Stimulated activated CD4-positive, alpha-beta T cell treated with anti-CD3 and anti-CD28 coated beads, TNF-alpha, amount 100 ng/mL, for 1 hour (primary cell): ENCODE measurements around the gene FGFR3.
"Not testable (repeated sequence)": the region's sequence is repeated elsewhere in the genome, so short reads cannot be mapped to it uniquely, and the experiment has no call there.

Experiments
- DNase-seq, 3 donors: peaks; one replicate each; pipeline ENCODE4 v3.0.0-alpha.2; 2020; ENCODE audit warnings: low read depth in 3 of 3, low spot score in 1 of 3

FGFR3 gene

GRCh38 chr4:1815096-1815996, 22.3 kb downstream of the FGFR3 start:
- DNase-seq, result no peak

- DNase-seq, result no peak
These were observed 23.1 kb downstream of the FGFR3 start for GRCh38 chr4:1815997-1816860.

DNA sequence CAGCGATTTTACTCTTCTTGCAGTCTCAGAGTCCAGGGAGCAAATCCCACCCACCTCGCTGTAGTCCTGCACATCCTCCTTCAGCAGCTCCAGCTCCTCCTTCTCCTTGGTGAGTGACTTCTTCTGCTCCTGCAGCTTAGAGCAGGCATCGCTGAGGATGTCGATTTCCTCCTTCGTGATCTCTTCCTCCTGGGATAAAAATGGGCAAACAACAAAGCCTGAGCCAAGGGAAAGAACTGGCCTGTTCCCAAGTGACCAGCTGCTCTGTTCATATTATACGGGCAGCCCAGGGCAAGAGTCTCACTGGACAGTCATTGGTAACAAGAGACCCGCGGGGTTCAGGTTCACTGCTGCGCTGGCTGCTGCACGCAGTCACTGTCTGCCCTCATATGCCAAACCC, 26.2 kb downstream of the FGFR3 start:
- DNase-seq, result no peak

DNA sequence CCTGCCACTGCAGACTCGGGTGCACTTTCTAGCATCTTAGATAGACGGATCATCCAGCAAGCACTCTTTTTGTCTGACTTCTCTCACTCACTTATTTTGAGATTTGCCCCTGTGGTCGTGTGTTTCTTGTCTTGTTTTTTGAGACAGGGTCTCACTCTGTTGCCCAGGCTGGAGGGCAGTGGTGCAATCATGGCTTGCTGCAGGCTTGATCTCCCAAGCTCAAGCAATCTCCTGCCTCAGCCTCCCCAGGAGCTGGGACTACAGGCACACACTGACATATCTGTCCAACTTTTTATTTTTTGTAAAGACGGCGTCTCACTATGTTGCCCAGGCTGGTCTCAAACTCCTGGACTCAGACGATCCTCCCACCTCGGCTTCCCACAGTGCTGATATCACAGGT, 26.7 kb downstream of the FGFR3 start:
- no peak for DNase-seq

- no peak for DNase-seq
These were observed 28.8 kb downstream of the FGFR3 start for GRCh38 chr4:1821679-1822567.

- no peak for DNase-seq
These were observed 29.8 kb downstream of the FGFR3 start for GRCh38 chr4:1822568-1823544.

DNA sequence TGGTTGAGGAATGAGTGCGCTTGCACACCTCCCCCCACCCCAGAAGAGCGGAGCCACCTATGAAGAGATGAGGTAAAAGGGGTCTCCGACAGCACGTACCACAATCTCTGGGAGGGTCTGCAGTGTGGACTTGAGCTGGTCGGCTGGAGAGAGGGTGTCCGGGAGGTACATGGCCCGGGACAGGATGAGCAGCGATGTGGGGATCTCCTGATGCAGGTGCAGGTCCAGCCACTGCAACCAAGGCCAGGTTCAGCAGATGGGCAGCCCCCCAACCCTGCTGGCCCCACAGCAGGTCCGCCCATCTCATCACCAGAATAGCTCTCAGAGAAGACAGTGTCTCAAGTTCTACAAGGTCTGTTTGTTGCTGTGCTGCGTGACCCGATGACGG, 30.4 kb downstream of the FGFR3 start:
- no peak for DNase-seq

- no peak for DNase-seq
These were observed 31.7 kb downstream of the FGFR3 start for GRCh38 chr4:1824746-1825145.

- no peak for DNase-seq
These were observed 32.2 kb downstream of the FGFR3 start for GRCh38 chr4:1825326-1825725.

GRCh38 chr4:1826531-1827350, 33.6 kb downstream of the FGFR3 start:
- no peak for DNase-seq

DNA sequence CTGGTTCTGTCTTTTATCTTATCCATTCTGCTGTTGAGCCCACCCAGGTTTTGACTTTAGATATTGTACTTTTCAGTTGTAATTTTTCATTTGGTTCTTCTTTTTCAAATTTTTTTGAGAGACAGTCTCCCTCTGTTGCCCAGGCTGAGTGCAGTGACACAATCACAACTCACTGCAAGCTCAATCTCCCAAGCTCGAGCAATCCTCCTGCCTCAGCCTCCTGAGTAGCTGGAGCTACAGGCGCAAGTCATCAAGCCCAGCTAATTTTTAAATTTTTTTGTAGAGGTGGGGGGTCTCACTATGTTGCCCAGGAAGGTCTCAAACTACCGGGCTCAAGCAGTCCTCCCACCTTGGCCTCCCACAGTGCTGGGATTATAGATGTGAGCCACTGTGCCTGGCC, 37.1 kb downstream of the FGFR3 start:
- DNase-seq, result no peak

- DNase-seq, result no peak
These were observed 37.6 kb downstream of the FGFR3 start for GRCh38 chr4:1830642-1831228.

DNA sequence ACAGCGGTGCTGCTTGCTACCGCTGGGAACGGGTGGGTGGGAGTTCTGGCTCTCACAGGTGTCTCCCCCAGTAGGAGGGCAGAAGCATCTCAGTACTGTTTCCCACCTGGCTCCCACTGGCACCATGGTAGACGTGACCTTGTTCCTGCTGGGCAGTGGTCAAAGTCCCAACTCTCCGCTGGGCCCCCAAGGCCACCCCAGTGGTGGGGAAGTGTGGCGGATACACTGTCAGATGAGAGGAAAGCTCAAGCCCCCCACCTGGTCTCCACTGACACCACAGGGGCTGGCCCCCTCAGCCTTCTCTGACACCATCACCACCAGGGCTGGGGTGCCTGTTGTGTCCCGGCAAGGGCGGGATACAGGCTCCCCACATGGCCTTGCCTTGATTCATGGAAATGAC, 38.2 kb downstream of the FGFR3 start:
- no peak for DNase-seq

GRCh38 chr4:1832690-1833089, 39.6 kb downstream of the FGFR3 start:
- DNase-seq, result no peak

DNA sequence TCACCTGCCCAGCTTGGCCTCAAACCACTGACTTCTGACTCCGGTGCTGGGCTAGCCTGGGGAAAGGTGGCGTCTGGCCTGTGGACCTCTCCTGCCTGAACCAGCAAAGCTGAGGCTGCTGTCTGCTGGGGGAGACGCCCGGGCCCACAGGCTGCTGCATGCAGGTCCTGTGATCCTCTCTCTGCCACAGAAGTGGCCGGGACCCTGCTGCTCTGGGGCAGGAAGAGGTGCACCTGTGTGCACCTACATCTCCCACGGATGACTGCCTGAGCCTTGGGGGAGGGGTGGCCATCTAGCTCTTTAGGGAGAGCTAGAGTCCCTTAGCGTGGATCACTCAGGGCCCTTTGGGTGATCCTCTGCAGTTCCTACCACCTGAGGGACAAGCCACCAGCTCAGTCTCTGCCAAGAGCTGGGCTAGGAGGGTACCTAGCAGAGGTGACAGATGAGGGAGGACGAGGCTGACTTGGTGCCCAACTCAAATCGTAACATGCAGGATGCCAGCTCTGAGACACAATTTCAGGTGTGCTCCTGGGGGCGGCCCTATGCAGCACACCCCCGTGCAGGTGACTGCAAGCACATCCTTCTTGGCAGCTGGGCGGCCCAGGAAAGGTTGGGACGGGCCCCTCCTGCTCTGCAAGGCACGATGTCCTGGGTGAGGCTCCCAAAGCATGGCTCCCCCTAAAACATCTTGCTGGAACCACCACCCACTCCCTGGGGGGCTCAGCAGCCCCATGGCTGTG, 40.4 kb downstream of the FGFR3 start:
- DNase-seq, result no peak

GRCh38 chr4:1834047-1834775, 41.1 kb downstream of the FGFR3 start:
- no peak for DNase-seq

- DNase-seq, result not testable (repeated sequence)
These were observed 42.7 kb downstream of the FGFR3 start for GRCh38 chr4:1835836-1836235.
